DOHH2 (cell line): Measurements from ENCODE around the gene TMEM191B.
"Not testable (repeated sequence)": the region's sequence is repeated elsewhere in the genome, so short reads cannot be mapped to it uniquely, and the experiment has no call there.

ENCODE experiments used
- EZH2phosphoT487 ChIP-seq: fragments of 200-600 bp; sonication (generic); IDR thresholded peaks from 2 replicates; pipeline ENCODE4 v1.6.1; 2017; ENCODE audit warnings: borderline replicate concordance, mild to moderate bottlenecking, antibody characterized with exemption, low read length, moderate library complexity, mixed read lengths
- TF ChIP-seq, protein P1 (sequence below): fragments of 200-600 bp; sonication (generic); IDR thresholded peaks from one replicate; pipeline ENCODE4 v1.5.1; 2014; ENCODE audit warnings: antibody characterized with exemption, mild to moderate bottlenecking, low read depth, low read length; ENCODE audit not compliant: poor library complexity, severe bottlenecking

DNA sequence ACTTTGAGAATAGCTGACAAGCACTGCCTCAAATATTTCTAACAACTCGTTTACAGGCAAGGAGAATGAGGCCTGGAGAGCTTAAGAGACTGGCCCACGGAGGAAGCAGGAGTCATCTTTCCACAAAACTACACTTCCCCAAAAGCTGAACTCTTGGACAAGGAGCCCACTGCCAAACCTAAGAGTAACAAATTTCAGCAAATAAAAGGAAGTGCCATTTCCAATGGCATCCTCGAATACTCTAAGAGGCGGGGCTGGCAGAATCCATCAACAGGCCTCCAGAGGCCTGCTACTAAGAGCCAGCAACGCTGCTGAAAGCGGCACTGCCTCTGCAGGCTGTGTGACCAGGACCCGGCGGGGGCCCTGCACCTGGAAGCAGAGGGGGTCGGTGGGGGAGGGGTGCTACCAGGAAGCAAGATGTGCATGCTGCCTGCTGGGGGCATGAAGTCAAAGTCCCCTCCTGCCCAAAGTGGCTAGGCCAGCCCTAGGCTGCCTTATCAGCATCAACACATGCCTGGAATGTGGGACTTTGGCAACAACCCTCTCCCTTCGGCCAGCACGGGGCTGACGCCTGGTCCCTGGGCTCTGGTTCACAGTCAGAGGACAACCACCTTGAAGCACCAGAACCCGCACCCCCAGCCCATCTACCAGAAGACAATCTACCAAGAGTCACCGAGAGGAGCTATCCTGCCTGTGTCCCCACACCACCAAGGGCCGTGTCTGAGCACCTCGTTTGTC lies 43.1 kb downstream of the TMEM191B start:
- TF ChIP-seq, protein P1, sequence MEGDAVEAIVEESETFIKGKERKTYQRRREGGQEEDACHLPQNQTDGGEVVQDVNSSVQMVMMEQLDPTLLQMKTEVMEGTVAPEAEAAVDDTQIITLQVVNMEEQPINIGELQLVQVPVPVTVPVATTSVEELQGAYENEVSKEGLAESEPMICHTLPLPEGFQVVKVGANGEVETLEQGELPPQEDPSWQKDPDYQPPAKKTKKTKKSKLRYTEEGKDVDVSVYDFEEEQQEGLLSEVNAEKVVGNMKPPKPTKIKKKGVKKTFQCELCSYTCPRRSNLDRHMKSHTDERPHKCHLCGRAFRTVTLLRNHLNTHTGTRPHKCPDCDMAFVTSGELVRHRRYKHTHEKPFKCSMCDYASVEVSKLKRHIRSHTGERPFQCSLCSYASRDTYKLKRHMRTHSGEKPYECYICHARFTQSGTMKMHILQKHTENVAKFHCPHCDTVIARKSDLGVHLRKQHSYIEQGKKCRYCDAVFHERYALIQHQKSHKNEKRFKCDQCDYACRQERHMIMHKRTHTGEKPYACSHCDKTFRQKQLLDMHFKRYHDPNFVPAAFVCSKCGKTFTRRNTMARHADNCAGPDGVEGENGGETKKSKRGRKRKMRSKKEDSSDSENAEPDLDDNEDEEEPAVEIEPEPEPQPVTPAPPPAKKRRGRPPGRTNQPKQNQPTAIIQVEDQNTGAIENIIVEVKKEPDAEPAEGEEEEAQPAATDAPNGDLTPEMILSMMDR = not testable (repeated sequence)
- TF ChIP-seq EZH2phosphoT487 = not testable (repeated sequence)
